OCI-LY1 (cell line): ENCODE data around the gene CGB3.

ENCODE experiments used
- H2AFZ ChIP-seq: fragments of 200-600 bp; sonication (generic), shearing (Covaris generic); 2 replicates; pipeline ENCODE4 v1.6.0; 2014; ENCODE audit warnings: antibody characterized with exemption, mild to moderate bottlenecking, low read length
- H3F3A ChIP-seq: fragments of 200-600 bp; sonication (generic), shearing (Covaris generic); 2 replicates; pipeline ENCODE4 v1.6.0; 2014; ENCODE audit warnings: mild to moderate bottlenecking, antibody characterized with exemption, low read length, moderate library complexity; ENCODE audit not compliant: insufficient read depth
- H3K27ac ChIP-seq: fragments of 200-600 bp; sonication (generic); 2 replicates; pipeline ENCODE4 v1.5.1; 2014; ENCODE audit warnings: low read length, mixed run types, mild to moderate bottlenecking, low read depth; ENCODE audit not compliant: poor library complexity, severe bottlenecking
- H3K27me3 ChIP-seq: fragments of 200-600 bp; sonication (generic); 2 replicates; pipeline ENCODE4 v1.6.0; 2014; ENCODE audit warnings: antibody characterized with exemption, mild to moderate bottlenecking, low read length, moderate library complexity; ENCODE audit not compliant: insufficient read depth
- H3K36me3 ChIP-seq: fragments of 200-600 bp; sonication (generic); 2 replicates; pipeline ENCODE4 v1.6.1; 2014; ENCODE audit warnings: mild to moderate bottlenecking, antibody characterized with exemption, low read length, moderate library complexity, mixed read lengths; ENCODE audit not compliant: insufficient read depth
- H3K4me1 ChIP-seq: fragments of 200-600 bp; sonication (generic); 2 replicates; pipeline ENCODE4 v1.5.1; 2014; ENCODE audit warnings: mild to moderate bottlenecking, low read length, moderate library complexity; ENCODE audit not compliant: insufficient read depth, severe bottlenecking
- H3K4me2 ChIP-seq: fragments of 200-600 bp; sonication (generic), shearing (Covaris generic); 2 replicates; pipeline ENCODE4 v1.6.1; 2014; ENCODE audit warnings: low read length
- H3K4me3 ChIP-seq: fragments of 200-600 bp; sonication (generic); 2 replicates; pipeline ENCODE4 v1.5.1; 2014; ENCODE audit warnings: low read length, low read depth, mild to moderate bottlenecking, mixed read lengths; ENCODE audit not compliant: poor library complexity, severe bottlenecking
- H3K79me2 ChIP-seq: fragments of 200-600 bp; shearing (Covaris generic); 2 replicates; pipeline ENCODE4 v1.6.1; 2016; ENCODE audit warnings: mixed run types, low read length, mixed read lengths; ENCODE audit not compliant: insufficient read depth
- H3K9ac ChIP-seq: fragments of 200-600 bp; sonication (generic), shearing (Covaris generic); 2 replicates; pipeline ENCODE4 v1.6.1; 2014; ENCODE audit warnings: mild to moderate bottlenecking, low read length, mixed read lengths
- H3K9me2 ChIP-seq: fragments of 200-600 bp; sonication (generic), shearing (Covaris generic); 2 replicates; pipeline ENCODE4 v1.6.1; 2014; ENCODE audit warnings: low read depth, mild to moderate bottlenecking, low read length, mixed read lengths
- H3K9me3 ChIP-seq: fragments of 200-600 bp; shearing (Covaris generic); 2 replicates; pipeline ENCODE4 v1.6.1; 2014; ENCODE audit warnings: low read length, mixed read lengths
- H4K20me1 ChIP-seq: fragments of 200-600 bp; sonication (generic), shearing (Covaris generic); 2 replicates; pipeline ENCODE4 v1.6.0; 2016; ENCODE audit warnings: mild to moderate bottlenecking, low read length; ENCODE audit not compliant: insufficient read depth
- EZH2 ChIP-seq: fragments of 200-600 bp; sonication (generic), shearing (Covaris generic); IDR thresholded peaks from 2 replicates; pipeline ENCODE4 v1.8.0; 2017; ENCODE audit warnings: borderline replicate concordance, mixed run types, mild to moderate bottlenecking, antibody characterized with exemption, low read length, moderate library complexity, mixed read lengths
- TF ChIP-seq, protein P1 (sequence below): fragments of 200-600 bp; sonication (generic), shearing (Covaris generic); IDR thresholded peaks from 2 replicates; pipeline ENCODE4 v1.5.1; 2017; ENCODE audit warnings: mild to moderate bottlenecking, antibody characterized with exemption, low read length, moderate library complexity, mixed read lengths

CGB3 gene

DNA sequence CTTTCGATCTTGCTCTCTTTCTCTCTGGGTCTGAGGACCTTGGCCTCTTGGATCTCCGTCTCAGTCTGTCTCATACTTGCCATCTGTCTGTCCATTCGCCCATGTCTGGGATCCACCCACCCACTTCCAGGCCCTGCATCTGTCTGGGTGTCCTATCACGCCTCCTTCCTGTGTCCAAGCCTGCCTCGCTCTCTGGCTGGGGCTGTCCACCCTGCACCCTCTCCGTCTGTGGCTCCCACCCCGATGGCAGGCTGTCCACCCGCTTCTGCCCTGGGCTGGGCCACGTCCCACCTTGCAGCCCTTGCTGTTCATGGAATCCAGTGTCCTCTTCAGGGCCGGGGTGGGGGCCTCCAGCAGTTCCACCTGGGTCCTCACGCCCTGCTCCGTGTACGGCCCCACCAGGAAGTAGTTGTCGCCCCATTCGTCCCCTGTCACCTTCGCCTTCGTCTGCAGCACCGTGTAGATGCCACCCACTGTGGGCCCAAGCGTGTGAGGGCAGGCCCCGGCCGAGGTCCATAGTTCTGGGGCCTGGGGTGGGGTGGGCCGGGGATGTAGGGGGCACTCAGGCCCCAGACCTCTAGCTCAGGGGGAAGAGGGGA is 33.0 kb downstream of the CGB3 start:
- H3K79me2 ChIP-seq = peaks cover 26% of the 10 kb centered on the region
- H3K27me3 ChIP-seq = no peaks in the 10 kb centered on the region
- no peaks in the 10 kb centered on the region for H3K9me2 ChIP-seq
- TF ChIP-seq EZH2 = no peak
- TF ChIP-seq, protein P1, sequence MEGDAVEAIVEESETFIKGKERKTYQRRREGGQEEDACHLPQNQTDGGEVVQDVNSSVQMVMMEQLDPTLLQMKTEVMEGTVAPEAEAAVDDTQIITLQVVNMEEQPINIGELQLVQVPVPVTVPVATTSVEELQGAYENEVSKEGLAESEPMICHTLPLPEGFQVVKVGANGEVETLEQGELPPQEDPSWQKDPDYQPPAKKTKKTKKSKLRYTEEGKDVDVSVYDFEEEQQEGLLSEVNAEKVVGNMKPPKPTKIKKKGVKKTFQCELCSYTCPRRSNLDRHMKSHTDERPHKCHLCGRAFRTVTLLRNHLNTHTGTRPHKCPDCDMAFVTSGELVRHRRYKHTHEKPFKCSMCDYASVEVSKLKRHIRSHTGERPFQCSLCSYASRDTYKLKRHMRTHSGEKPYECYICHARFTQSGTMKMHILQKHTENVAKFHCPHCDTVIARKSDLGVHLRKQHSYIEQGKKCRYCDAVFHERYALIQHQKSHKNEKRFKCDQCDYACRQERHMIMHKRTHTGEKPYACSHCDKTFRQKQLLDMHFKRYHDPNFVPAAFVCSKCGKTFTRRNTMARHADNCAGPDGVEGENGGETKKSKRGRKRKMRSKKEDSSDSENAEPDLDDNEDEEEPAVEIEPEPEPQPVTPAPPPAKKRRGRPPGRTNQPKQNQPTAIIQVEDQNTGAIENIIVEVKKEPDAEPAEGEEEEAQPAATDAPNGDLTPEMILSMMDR = no peak
- no peak overlapping the region for H3K27ac ChIP-seq
- H2AFZ ChIP-seq = no peak overlapping the region
- H4K20me1 ChIP-seq = no peaks in the 10 kb centered on the region
- peak overlapping the region; percentile 93; the same call in 1 of the 2 replicates for H3K9ac ChIP-seq
- no peak overlapping the region; the same call in 1 of the 2 replicates for H3K4me2 ChIP-seq
- H3F3A ChIP-seq = no peaks in the 10 kb centered on the region
- H3K4me1 ChIP-seq = peaks cover 37% of the 10 kb centered on the region
- H3K4me3 ChIP-seq = no peak overlapping the region
- H3K9me3 ChIP-seq = no peaks in the 10 kb centered on the region
- peaks cover 17% of the 10 kb centered on the region; the same call in 1 of the 2 replicates for H3K36me3 ChIP-seq

DNA sequence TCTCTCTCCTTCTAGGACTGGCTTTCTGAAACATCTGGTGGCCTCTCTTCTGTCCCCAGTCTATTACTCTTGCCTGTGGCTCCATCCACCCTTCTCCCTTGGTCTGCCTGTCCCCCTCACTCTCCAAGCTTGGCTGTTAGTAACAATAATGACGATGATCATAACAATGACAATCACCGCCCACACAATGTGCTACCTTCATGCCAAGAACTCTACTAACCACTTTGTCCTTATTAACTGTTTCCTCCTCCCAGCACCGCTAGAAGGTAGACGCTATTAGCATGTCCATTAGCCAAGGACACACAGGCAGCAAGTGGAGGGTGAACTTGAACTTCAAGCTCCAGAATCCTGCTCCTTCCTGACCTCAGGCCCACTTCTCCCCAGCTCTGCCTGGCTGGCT is 33.7 kb downstream of the CGB3 start:
- Histone ChIP-seq H3F3A (no peaks in the 10 kb centered on the region), H3K9me2 (no peaks in the 10 kb centered on the region), H3K9me3 (no peaks in the 10 kb centered on the region), H3K27ac (no peak overlapping the region), H3K36me3 (peaks cover 24% of the 10 kb centered on the region), H3K9ac (no peak overlapping the region), H3K4me2 (no peak overlapping the region), H3K27me3 (no peaks in the 10 kb centered on the region), H3K4me1 (peaks cover 37% of the 10 kb centered on the region), H3K79me2 (peaks cover 22% of the 10 kb centered on the region), H2AFZ (no peak overlapping the region), H3K4me3 (no peak overlapping the region), H4K20me1 (no peaks in the 10 kb centered on the region)
- TF ChIP-seq, protein P1 = no peak
- no peak for TF ChIP-seq EZH2

DNA sequence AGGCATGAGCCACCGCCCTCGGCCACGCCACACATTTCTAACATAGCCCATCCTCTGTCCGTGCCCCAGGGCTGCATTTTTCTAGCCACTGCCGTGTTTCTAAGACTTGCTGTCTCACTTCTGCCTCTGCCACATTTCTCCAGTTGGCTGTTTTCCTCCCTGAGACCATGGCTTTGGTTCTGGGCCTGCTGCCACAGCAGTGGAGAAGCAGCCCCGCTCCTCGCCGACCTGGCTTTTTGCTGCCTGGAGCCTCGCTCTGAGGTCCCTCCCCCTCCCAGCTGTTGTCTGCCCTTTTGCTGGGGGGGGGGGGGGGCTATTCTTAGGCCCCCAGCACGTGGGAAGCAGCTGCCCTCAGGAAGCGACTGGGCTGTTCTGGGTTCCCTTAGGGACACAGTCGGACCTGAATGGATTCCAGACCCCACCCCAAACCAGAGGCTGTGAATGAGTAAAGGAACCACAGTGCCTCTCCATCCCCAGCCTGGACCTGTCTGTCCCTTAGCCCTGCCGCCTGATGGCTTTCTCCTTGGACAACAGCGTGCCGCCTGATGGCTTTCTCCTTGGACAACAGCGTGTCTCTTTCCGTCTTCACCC is 34.3 kb downstream of the CGB3 start:
- TF ChIP-seq, protein P1 = no peak
- TF ChIP-seq EZH2 = no peak

More for the DNA sequence above, 34.3 kb downstream of the CGB3 start:
- no peak overlapping the region for H3K27ac ChIP-seq
- peaks cover 31% of the 10 kb centered on the region for H3K4me1 ChIP-seq
- H3K9me2 ChIP-seq = no peaks in the 10 kb centered on the region
- no peak overlapping the region for H3K4me2 ChIP-seq
- H3K27me3 ChIP-seq = no peaks in the 10 kb centered on the region
- H3F3A ChIP-seq = no peaks in the 10 kb centered on the region
- H3K4me3 ChIP-seq = no peak overlapping the region
- H4K20me1 ChIP-seq = no peaks in the 10 kb centered on the region
- H3K9ac ChIP-seq = no peak overlapping the region
- peaks cover 16% of the 10 kb centered on the region for H3K79me2 ChIP-seq
- H3K36me3 ChIP-seq = peaks cover 30% of the 10 kb centered on the region
- H2AFZ ChIP-seq = no peak overlapping the region
- no peaks in the 10 kb centered on the region for H3K9me3 ChIP-seq
